ENCODE results near the gene SRR.

SRR gene

GRCh38 chr17:2299756-2300155 lies 4.0 kb upstream of the SRR start:
- no peak for TF ChIP-seq CTCF (IDR thresholded peaks at IDR 0.05)

- no peak for TF ChIP-seq CTCF (IDR thresholded peaks at IDR 0.05)
Measured at GRCh38 chr17:2302778-2303203, 959 bp upstream of the SRR start.

GRCh38 chr17:2304931-2305330 lies 1.2 kb downstream of the SRR start:
- no peak for TF ChIP-seq CTCF (IDR thresholded peaks at IDR 0.05)

GRCh38 chr17:2309338-2310154 lies 5.8 kb downstream of the SRR start:
- no peak for TF ChIP-seq CTCF (IDR thresholded peaks at IDR 0.05)

- no peak for TF ChIP-seq CTCF (IDR thresholded peaks at IDR 0.05)
Measured at GRCh38 chr17:2312736-2313135, 9.0 kb downstream of the SRR start.

- no peak for TF ChIP-seq CTCF (IDR thresholded peaks at IDR 0.05)
Measured at GRCh38 chr17:2317796-2318195, 14.0 kb downstream of the SRR start.

GRCh38 chr17:2319051-2319450 lies 15.3 kb downstream of the SRR start:
- TF ChIP-seq CTCF (IDR thresholded peaks at IDR 0.05), result no peak
